HG02870 (cell line): ENCODE measurements around the gene GPR156.
"Not testable (repeated sequence)": the region's sequence is repeated elsewhere in the genome, so short reads cannot be mapped to it uniquely, and the experiment has no call there.

Experiments used
- ATAC-seq: cut with Tn5 transposase; IDR thresholded peaks from one replicate; pipeline ENCODE4 v1.9.1; 2021; ENCODE audit warnings: mild to moderate bottlenecking, moderate library complexity; ENCODE audit not compliant: unreplicated experiment

The GPR156 gene

GRCh38 chr3:120284747-120285507, at the start of gene GPR156:
GPR156 (minus strand) TSS chr3:120285222; CDS start chr3:120244098, 41,124 bp downstream.
- no peak for ATAC-seq

DNA sequence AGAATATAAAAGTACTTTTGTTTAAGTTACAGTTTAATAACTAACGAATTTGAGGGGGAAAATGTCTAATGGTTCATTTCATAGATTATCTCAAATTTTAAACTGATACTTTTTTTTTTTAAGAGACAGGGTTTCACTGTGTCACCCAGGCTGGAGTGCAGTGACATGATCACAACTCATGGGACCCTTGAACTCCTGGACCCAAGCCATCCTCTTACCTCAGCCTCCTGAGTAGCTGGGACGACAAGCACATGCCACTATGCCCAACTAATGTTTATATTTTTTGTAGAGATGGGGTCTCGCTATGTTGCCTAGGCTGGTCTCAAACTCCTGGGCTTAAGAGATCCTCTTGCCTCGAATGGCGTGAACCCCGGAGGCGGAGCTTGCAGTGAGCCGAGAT, 47.6 kb upstream of the GPR156 start:
- ATAC-seq = no peak

GRCh38 chr3:120331076-120331475, 46.1 kb upstream of the GPR156 start:
- no peak for ATAC-seq

DNA sequence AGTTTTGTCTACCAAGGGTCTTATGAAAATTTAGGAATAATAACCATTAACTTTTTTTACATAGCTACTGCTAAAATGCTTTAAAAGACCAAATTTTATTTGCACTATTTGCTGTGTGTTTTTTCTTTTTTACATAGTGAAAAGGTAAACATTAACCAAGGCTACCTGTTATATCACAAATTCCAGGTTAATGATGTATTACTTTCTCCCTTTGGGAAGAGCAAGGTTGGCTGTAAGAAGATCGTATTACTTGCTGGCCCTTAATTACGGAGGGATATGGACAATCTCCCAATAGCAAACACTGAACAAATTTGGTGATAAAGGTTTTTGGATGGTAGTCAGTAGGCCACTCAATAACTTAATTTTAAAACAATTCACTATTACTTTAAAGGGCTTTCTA, 41.8 kb upstream of the GPR156 start:
- ATAC-seq = no peak

- ATAC-seq = no peak
Measured at GRCh38 chr3:120324190-120324589, 39.2 kb upstream of the GPR156 start.

- ATAC-seq = not testable (repeated sequence)
Measured at GRCh38 chr3:120323761-120324160, 38.7 kb upstream of the GPR156 start.

DNA sequence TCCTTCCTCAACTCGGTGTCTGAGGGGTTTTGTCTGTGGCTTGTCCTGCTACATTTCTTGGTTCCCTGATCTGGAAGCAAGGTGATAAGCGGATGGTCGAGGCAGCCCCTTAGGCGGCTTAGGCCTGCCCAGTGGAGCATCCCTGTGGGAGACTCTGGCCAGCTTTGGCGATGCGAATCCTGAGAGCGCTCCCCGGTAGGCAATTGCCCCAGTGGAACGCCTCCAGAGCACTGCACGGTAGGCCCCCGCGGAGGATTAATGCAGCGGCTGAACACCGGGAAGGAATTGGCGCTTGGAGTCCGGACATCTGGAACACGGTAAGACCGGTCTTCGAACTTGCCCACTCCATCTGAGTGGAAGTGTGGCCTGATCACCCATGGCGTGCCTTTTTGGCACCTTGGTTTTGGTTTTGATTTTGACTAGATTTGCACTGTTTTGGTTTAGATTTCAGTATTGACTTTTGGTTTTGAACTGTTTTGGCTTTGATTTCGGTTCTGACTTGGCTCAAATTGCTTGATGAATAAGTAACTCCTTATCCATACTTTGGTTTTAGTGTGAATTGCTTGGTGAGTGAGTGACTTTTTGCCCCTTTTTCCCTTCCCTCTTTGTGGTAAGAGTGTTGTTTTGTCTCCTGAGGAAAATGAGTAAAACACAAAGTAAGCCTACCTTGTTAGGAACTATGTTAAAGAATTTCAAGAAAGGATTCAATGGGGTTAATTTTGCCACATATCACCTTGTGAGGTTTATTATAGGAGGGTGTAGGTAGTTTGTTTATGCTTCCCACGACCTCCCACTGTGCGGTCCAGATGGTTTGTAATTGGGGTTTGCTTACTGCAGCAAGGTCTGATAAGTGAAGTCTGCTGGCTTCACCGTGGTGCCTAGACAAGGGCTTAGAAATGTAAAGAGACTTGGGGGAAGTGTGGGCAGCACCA, 27.1 kb upstream of the GPR156 start:
- no peak for ATAC-seq

- ATAC-seq = no peak
Measured at GRCh38 chr3:120306519-120307455, 21.8 kb upstream of the GPR156 start.

DNA sequence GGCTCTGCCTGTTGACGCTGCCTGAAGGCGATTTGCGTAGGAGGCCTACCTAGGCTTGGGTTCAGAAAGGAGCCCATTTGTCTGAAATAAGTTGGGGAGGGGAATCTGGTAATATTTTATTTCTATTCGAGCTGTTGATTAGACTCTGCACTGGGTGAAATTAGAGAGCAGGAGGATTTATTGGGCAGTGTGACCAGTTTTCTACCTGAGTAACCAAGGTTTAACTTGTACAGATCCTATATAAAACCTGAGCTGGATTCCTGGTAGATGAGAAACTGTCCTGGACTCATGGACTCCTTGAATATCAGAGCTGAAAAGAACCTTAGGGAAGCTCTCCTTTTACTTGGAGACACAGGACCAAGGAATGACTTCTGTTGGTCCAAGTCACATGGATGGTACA, 19.6 kb upstream of the GPR156 start:
- no peak for ATAC-seq

GRCh38 chr3:120302361-120302760, 17.3 kb upstream of the GPR156 start:
- no peak for ATAC-seq

GRCh38 chr3:120300971-120301370, 15.9 kb upstream of the GPR156 start:
- no peak for ATAC-seq

GRCh38 chr3:120299403-120299802, 14.4 kb upstream of the GPR156 start:
- no peak for ATAC-seq

DNA sequence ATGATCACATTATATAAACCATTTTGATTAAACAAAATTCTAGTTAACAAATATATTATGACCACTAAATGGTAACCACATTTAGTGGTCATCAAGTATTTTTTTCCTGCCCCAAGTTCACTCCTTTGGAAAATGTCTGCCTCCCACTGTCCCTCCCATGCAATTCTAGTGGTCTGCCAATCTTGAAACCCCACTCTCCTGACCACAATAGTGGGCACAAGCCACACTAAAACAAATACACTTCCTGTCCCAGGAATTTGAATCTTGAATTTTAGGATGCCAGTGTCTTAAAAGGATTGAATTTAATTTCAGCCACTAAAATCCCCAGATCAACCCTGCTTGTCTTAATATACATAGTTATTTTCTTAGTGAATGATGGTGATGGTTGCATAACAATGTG, 14.0 kb upstream of the GPR156 start:
- no peak for ATAC-seq

- not testable (repeated sequence) for ATAC-seq
Measured at GRCh38 chr3:120291552-120291951, 6.5 kb upstream of the GPR156 start.

GRCh38 chr3:120289636-120290035, 4.6 kb upstream of the GPR156 start:
- ATAC-seq = no peak

GRCh38 chr3:120286465-120286864, 1.4 kb upstream of the GPR156 start:
- ATAC-seq = no peak

DNA sequence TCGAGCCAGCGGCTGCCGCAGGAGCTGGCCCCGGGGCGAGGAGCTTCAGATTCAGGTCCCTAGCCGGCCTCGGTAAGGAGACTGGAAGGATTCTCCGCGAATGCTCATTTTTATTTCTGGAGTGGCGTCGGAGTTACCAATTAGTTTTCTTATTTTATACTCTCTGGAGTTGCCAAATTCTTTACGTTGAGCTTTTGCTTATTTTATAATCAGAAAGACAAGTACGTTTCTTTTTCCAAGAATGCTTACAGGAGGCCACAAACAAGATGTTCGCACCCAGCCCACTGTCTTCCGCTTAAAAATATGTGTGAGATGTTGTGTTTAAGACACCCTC, 453 bp upstream of the GPR156 start:
- ATAC-seq = no peak

- ATAC-seq = no peak
Measured at GRCh38 chr3:120281261-120281660, 3.8 kb downstream of the GPR156 start.

DNA sequence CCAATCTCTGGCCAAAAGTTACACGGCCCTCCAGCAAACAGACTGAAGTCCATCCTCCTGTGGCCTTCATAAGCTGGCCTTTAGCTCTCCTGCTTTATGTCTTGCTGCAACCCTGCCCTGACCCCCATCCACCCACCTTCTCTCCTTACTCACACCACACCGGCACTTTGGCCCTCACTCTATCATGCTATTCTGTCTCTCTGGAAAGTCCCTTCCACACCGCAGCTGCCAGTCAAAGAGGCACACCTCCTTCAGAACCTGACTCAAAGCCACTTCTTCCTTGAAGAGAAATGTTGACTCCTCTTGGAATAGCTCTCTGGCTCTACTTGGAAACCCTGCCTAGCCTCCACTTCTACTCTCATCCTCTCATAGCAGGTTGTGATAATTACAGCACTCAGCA, 4.5 kb downstream of the GPR156 start:
- no peak for ATAC-seq

DNA sequence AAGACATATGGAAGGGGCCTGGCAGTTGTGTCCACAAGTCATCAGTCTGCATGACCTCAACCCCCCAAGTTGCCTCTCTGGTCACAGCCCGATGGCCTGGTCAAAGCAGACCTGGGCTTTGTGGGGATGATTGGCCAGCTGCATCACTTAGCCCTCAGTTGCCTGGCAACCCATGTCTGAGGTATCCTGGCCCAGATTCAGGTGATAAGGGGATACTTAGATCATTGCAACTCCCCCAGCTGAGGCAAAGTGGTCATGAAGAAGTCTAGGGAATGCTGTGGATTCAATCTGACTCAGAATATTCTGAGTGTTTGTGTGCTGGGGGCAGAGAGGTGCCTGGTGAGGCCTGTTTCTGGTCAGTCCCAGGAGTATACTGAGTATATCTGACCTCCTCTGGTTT, 5.0 kb downstream of the GPR156 start:
- ATAC-seq = no peak

DNA sequence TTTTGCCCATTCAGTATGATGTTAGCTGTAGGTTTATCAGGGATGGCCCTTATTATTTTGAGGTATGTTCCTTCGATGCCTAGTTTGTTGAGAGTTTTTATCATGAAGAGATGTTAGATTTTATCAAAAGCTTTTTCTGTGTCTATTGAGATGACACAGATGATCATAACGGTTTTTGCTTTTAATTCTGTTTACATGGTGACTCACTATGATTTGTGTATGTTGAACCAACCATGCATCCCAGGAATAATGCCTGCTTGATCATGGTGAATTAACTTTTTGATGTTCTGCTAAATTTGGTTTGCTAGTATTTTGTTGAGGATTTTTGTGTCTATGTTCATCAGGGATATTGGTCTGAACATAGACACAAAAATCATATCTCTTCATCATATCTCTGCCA, 8.3 kb downstream of the GPR156 start:
- ATAC-seq = no peak
